Measurements from ENCODE around the gene PITPNM3. TPM values are rescaled to one million over a fixed set of nuclear protein-coding genes. Genes with fewer than 3 reads are reported as not detected.

PITPNM3 gene
- polyA plus RNA-seq, 1 donor from 2014 or later: 3.0 TPM

GRCh38 chr17:6474376-6474775 lies 82.0 kb downstream of the PITPNM3 start:
- Histone ChIP-seq H4K20me1 (ENCODE audit: insufficient read depth) (no peaks in the 10 kb centered on the region), H3K9me3 (ENCODE audit: low read length) (no peaks in the 10 kb centered on the region), H3K27ac (ENCODE audit: low read length) (no peak overlapping the region), H3K4me3 (ENCODE audit: low read length) (no peak overlapping the region), H3K36me3 (ENCODE audit: insufficient read depth, low read length) (no peaks in the 10 kb centered on the region), H3F3A (ENCODE audit: insufficient read depth, low read length, poor library complexity, severe bottlenecking) (no peaks in the 10 kb centered on the region), H3K27me3 (ENCODE audit: insufficient read depth, low read depth, low read length) (no peaks in the 10 kb centered on the region), H3K4me2 (ENCODE audit: low read length) (no peak overlapping the region), H3K79me2 (replicated peaks; ENCODE audit: insufficient read depth, low read length) (no peaks in the 10 kb centered on the region), H3K9ac (ENCODE audit: low read length) (no peak overlapping the region), H3K9me2 (ENCODE audit: insufficient read depth, low read length) (no peaks in the 10 kb centered on the region), H2AFZ (ENCODE audit: low read depth, low read length) (no peak overlapping the region)
- no peak for TF ChIP-seq MXI1 (conservative IDR thresholded peaks at IDR 0.05; ENCODE audit: poor library complexity, severe bottlenecking)
- no peak for TF ChIP-seq EZH2 (IDR thresholded peaks at IDR 0.05; ENCODE audit: borderline replicate concordance, insufficient read depth, low read length, poor library complexity, severe bottlenecking)
- TF ChIP-seq SMC3 (conservative IDR thresholded peaks at IDR 0.05; ENCODE audit: poor library complexity): no peak
- no peak for TF ChIP-seq EP300 (conservative IDR thresholded peaks at IDR 0.05; ENCODE audit: poor library complexity, severe bottlenecking)
- no peak for TF ChIP-seq TAF1 (IDR thresholded peaks at IDR 0.05; ENCODE audit: low read depth)
- TF ChIP-seq CTCF (IDR thresholded peaks at IDR 0.05; ENCODE audit: poor library complexity, severe bottlenecking): no peak
- no peak for TF ChIP-seq REST (IDR thresholded peaks at IDR 0.05; ENCODE audit: borderline replicate concordance)
- TF ChIP-seq RAD21 (conservative IDR thresholded peaks at IDR 0.05): no peak
- TF ChIP-seq POLR2AphosphoS5 (IDR thresholded peaks at IDR 0.05): no peak

- Histone ChIP-seq H3K27ac (ENCODE audit: low read length) (no peak overlapping the region), H4K20me1 (ENCODE audit: insufficient read depth) (no peaks in the 10 kb centered on the region), H3F3A (ENCODE audit: insufficient read depth, low read length, poor library complexity, severe bottlenecking) (no peaks in the 10 kb centered on the region), H3K9ac (ENCODE audit: low read length) (no peak overlapping the region), H3K9me2 (ENCODE audit: insufficient read depth, low read length) (no peaks in the 10 kb centered on the region), H3K4me3 (ENCODE audit: low read length) (no peak overlapping the region), H2AFZ (ENCODE audit: low read depth, low read length) (no peak overlapping the region), H3K4me2 (ENCODE audit: low read length) (no peak overlapping the region), H3K79me2 (replicated peaks; ENCODE audit: insufficient read depth, low read length) (no peaks in the 10 kb centered on the region), H3K36me3 (ENCODE audit: insufficient read depth, low read length) (no peaks in the 10 kb centered on the region), H3K27me3 (ENCODE audit: insufficient read depth, low read depth, low read length) (no peaks in the 10 kb centered on the region), H3K9me3 (ENCODE audit: low read length) (no peaks in the 10 kb centered on the region)
- TF ChIP-seq SMC3 (conservative IDR thresholded peaks at IDR 0.05; ENCODE audit: poor library complexity) (peak; percentile 75), RAD21 (conservative IDR thresholded peaks at IDR 0.05) (peak; percentile 64), REST (IDR thresholded peaks at IDR 0.05; ENCODE audit: borderline replicate concordance) (no peak), TAF1 (IDR thresholded peaks at IDR 0.05; ENCODE audit: low read depth) (no peak), POLR2AphosphoS5 (IDR thresholded peaks at IDR 0.05) (no peak), EP300 (conservative IDR thresholded peaks at IDR 0.05; ENCODE audit: poor library complexity, severe bottlenecking) (no peak), CTCF (IDR thresholded peaks at IDR 0.05; ENCODE audit: poor library complexity, severe bottlenecking) (peak; percentile 85), MXI1 (conservative IDR thresholded peaks at IDR 0.05; ENCODE audit: poor library complexity, severe bottlenecking) (peak; percentile 11), EZH2 (IDR thresholded peaks at IDR 0.05; ENCODE audit: borderline replicate concordance, insufficient read depth, low read length, poor library complexity, severe bottlenecking) (no peak)
These were observed 83.1 kb downstream of the PITPNM3 start for GRCh38 chr17:6473128-6473767.
